Stimulated activated CD4-positive, alpha-beta T cell treated with anti-CD3 and anti-CD28 coated beads, Interleukin-12 subunit alpha, Interleukin-12 subunit beta, amount 100 ng/mL, for 4 hours (primary cell): ENCODE data around the gene ACSS1.
A peak's percentile ranks its signal among the peaks of the same experiment; 100 is the strongest.

Experiments used
- DNase-seq: peaks from one replicate; pipeline ENCODE4 v3.0.0-alpha.2; 2020

Gene ACSS1

GRCh38 chr20:25058051-25058846 lies at the start of gene ACSS1:
Gene ACSS1, minus strand, starts transcription at chr20:25058139. Its CDS starts 37 bp downstream, at chr20:25058102.
- peak; percentile 58 for DNase-seq

DNA sequence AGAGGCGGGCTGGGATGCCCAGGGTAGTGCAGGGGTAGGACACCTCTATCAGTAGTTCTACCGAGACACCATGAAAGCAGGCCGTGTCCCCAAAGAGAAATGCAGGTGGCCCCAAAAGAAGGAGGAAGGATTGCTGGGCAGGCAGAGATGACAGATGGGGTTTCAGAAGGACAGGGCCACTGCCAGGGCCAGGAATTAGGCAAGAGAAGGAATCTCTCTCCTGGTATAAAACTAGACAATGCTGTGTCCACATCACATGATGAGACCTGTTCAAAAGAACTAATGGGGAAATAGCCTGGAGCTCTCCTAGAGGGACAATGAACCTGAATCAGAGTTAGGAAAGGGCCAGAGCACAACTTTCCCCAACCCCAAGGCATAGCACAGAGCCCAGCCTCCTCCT lies 45.6 kb upstream of the ACSS1 start:
- no peak for DNase-seq

GRCh38 chr20:25100914-25101313 lies 43.0 kb upstream of the ACSS1 start:
- no peak for DNase-seq

GRCh38 chr20:25099601-25100140 lies 41.7 kb upstream of the ACSS1 start:
- no peak for DNase-seq

GRCh38 chr20:25097498-25097897 lies 39.6 kb upstream of the ACSS1 start:
- no peak for DNase-seq

DNA sequence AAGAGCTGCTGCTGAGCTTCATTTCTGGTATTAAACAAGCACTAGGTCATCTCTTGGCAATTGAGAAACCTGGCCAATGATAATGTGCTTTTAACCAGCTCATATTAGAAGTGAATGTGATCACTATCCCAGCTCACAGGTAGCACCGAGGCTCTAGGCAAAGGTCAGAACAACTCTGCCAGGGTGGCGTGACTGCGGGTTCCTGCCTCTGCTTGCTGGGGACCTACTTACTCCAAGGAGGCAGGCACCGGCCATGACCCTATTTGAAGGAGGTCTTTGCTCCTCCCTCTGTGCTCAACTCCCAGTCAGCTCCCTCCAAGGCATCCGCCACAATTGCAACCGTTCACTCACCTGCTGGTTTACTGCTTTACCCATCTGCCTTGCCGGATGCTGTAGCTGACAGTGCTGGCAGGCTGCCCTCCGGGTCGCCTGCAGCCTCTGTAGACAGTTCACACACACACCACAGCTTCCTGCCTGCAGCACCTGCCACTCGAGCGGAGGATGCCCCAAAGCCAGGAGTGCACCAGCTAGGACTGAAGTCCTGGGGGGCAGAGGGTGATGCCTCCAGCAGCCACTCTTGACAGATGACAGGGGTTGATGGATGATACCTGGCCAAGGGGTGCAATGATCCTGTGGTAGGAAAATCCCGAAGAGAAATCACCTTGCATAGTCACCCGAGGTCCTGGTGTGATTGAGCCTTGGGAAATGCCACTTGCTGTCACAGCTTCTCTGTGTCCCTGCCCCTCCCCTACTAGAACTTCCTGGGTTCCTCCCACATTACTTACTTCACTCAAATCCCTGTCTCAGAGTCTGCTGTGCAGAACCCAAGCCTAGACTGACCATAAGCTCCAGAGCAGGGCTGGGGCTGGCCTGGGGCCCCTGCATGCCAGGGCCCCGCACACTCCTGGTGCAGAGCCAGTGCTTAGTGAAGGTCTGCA lies 32.8 kb upstream of the ACSS1 start:
- DNase-seq, result peak; percentile 45

DNA sequence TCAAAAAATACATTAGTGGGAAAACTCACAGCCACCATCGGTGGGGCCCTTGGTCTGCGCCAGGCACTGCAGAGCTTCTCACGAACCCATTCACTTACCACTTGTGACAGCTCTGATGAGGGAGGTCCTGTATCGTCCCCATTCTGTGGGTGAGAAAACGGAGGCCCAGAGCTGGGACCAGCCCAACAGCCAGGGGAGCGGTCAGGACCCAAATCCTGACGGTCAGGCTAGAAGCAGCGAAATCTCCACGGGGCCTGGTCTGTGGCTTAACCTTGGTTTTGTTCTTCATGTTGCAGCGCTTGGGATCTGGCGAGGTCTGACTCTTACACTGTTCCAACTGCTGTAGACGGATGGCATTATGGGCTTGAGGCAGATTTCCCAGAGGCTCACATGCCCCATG lies 31.7 kb upstream of the ACSS1 start:
- DNase-seq, result no peak

DNA sequence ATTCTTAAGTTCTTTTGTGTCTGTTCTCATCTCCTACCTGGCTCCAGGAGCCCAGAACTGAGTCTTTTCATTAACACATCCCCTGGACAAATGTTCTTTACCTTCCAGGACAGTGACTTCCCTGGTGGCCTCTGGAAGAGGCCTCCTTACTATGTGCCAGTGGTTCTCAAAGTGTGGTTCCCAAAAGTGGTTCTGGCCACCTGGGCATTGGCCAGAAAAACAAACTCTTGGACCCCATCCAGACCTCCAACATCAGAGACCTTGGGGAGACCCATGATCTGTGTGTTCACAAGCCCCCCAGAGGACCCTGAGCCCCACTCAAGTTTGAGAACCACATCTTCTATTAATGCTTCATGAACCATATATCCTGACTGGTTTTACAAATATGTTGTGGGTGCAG lies 31.2 kb upstream of the ACSS1 start:
- DNase-seq, result no peak

GRCh38 chr20:25088267-25088666 lies 30.3 kb upstream of the ACSS1 start:
- no peak for DNase-seq

- no peak for DNase-seq
Measured at GRCh38 chr20:25087186-25087929, 29.4 kb upstream of the ACSS1 start.

DNA sequence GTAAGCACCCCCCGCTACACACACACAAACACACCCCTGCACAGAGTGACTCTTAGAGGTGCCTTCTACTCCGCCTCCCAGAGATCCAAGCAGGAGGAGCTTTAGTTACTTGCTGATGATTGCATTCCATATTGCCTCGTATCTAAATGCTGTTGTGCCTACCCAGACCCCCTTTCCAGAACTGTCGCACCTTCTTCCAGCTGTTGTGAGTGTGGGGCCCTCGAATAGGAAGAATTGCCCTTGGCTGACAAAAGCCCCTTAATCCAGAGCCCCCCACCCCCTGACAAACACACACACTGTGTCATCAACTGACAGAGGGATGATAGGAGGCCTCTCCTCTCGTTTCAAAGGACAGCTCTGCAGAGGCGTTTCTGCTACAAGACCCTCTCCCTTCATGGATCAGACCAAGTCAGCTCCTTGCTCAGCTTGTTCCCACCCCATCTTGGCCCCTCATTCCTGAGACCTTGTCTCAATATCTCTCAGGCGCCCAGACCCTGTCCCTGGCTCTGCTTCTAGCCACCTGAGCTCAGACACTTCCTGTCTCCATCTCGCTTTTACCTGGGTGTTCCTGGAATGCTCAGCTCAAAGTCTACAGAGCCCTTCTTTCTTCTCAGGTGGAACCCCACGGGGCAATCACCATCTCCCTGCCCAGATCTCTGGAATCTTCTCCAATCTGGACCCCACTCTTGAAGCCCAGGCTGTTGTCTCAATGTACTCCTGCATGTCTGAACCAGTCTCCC lies 28.0 kb upstream of the ACSS1 start:
- DNase-seq, result no peak

GRCh38 chr20:25084626-25085187 lies 26.8 kb upstream of the ACSS1 start:
- no peak for DNase-seq

DNA sequence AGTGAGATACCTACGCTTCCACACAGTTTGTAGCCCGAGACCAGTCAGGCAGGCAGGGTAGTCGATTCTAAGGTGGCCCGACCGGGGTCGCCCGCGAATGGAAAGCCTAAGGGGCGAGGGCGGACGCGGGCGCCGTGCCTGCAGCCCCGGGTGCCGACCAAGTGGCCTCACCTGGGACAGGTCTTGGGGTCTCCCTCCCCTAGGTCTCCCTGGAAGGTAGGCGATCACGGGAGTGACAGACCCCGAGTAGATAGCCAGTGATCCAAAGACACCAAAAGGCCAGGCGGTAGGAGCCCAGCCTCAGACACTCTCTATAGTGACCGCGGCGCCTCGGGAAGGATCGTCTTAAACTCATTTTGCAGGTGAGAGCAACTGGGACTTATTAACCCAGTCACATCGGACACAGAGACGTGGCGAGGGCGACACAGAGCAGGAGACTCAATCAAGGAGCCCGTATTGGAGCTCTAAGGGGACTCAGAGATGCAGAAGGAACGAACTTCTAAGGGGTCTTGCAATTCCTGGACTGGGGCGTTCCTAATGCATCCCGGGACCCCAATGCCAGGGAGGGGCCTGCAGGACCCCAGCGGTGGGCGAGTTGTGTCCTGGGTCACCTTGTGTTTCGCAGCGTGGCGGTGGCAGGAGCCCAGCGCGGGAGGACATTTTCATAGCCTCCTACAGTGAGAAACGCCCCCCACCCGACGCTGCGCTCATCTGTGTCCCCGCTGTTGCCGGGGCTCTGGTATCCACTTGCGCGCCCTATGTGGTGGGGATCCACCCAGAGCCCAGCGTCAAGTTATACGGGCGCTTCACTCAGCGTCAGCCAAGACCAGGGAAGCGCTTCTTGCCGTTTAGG lies 26.1 kb upstream of the ACSS1 start:
- no peak for DNase-seq

DNA sequence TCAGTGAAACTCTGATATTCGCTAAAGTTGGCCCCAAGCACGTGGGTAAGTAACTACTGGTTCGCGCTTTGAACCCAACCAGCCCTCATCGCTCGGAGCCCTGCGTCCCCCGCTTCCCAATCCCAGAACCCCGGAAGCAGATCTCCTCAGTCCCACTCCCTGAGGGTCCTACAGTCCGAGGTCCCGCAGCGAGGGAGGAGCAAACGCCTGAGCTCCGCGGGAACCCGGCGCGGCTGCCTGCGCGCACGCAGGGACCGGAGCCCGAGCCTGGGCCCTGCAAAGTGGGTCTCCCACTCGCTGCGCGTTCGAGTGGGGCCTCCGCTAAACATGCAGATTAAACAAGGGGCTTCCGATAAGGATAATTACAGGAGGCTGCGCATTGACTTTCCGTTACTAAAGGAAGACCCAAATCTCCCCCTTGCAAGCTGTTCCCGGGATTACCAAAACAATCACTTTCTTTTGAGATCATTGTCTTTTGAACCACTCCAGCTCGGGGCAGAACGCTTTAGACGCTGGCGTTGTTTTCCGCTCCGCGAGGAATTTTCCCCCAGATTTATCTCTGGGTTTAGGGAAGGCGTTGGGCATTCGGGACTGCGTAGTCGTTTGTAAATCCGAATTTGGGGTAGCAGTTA lies 25.3 kb upstream of the ACSS1 start:
- DNase-seq, result no peak

DNA sequence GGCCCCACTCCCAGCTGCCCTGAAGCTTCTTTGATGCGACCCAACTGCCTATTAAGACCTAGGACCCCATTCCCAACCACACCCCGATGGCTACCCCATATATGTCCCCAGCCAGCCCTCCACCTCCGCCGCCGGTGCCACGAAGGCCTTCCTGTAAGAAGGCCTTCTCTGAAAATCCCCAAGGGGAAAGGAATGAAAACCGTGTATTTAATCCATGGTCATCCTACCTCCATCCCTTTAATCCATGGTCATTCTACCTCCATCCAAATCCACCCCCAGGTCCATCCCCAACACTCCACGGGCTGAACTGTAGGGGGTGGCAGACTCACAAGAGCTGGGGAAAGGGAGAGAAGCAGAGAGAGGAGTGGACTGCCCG lies 24.5 kb upstream of the ACSS1 start:
- DNase-seq, result no peak

GRCh38 chr20:25081730-25082497 lies 24.0 kb upstream of the ACSS1 start, which contains the start of gene VSX1:
Gene VSX1, minus strand, starts transcription at chr20:25082141. Its CDS starts 45 bp downstream, at chr20:25082096.
- no peak for DNase-seq

- DNase-seq, result peak; percentile 44
Measured at GRCh38 chr20:25081065-25081729, 23.3 kb upstream of the ACSS1 start.

GRCh38 chr20:25079171-25079570 lies 21.2 kb upstream of the ACSS1 start:
- DNase-seq, result no peak

DNA sequence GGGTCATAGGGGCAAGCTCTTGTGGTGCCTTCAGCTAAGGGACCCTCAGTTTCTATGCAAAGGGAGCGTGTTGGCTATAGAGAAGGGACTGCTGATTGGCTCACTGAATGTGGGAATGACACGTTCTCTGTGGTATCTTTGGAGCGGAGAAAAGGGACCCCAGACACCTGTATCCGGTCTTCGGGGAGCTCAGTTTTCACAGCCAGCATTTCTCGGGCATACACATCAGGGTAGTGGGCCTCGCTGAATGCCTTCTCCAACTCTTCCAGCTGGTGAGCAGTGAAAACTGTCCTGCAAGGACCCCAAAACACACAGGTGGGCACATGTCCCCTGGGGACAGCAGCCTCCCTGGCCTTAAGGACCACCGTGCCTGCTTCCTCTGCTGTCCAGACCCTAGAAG lies 20.7 kb upstream of the ACSS1 start:
- no peak for DNase-seq
